GM12892 (cell line): Measurements from ENCODE around the gene LRSAM1.

Experiments
- POLR2A ChIP-seq: IDR thresholded peaks from 2 replicates; pipeline ENCODE4 v1.6.1; 2011; ENCODE audit warnings: low read depth, low read length, control low read depth
- POLR2AphosphoS5 ChIP-seq: IDR thresholded peaks from 2 replicates; pipeline ENCODE4 v1.6.1; 2011; ENCODE audit warnings: low read depth, low read length, control low read depth
- TAF1 ChIP-seq: IDR thresholded peaks from 2 replicates; pipeline ENCODE4 v1.6.1; 2011; ENCODE audit warnings: low read depth, mild to moderate bottlenecking, control low read depth, low read length, borderline replicate concordance

GRCh38 chr9:127550282-127550681 lies 99.0 kb downstream of the LRSAM1 start:
- TF ChIP-seq POLR2A (no peak), POLR2AphosphoS5 (no peak), TAF1 (no peak)
